GM21515 (cell line): Measurements from ENCODE around the gene CDH4.

Experiments used
- ATAC-seq: cut with Tn5 transposase; IDR thresholded peaks from one replicate; pipeline ENCODE4 v1.9.1; 2021; ENCODE audit not compliant: unreplicated experiment

The CDH4 gene

DNA sequence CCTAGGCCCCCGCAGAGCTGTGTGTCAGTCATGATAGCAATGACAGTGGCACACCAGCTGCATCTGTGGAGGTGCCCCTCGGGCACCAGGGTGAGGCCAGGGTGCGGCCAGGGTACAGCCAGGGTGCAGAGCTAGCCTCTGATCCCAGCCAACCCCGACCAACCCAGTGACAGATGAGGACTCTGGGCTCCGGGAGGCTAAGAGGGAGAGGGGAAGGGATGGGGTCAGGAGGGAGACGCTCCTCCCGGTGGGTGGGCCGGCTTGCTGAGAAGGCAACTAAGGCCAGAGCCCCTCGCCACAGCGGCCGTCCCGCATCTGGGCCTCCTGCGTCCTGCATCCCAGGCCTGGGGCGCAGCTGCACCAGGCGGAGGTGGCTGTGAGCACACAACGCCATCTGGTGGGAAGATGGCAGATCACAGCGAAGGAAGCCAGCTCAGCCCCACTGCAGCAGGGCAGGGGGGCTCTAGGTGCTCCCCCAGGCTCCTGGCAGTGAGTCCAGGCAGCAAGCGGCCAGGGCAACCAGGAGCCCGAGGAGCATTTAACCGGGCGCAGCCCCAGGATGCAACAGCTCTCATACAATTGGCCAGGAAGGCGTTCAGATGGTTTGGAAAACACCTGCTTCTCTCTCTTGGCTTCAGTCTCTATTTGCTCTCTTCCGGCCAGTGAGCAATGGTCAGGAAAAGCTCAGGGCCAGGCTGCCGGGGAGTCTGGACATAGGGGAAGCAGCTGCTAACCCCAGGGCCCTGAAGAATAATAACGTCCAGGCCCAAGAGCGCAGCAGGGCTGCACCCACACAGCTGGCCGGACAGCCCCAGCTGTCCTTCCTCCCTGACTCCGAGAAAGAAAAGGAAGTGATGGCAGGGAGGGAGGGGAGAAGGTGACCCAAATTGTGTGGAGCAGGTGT lies 644.2 kb downstream of the CDH4 start:
- no peak for ATAC-seq

DNA sequence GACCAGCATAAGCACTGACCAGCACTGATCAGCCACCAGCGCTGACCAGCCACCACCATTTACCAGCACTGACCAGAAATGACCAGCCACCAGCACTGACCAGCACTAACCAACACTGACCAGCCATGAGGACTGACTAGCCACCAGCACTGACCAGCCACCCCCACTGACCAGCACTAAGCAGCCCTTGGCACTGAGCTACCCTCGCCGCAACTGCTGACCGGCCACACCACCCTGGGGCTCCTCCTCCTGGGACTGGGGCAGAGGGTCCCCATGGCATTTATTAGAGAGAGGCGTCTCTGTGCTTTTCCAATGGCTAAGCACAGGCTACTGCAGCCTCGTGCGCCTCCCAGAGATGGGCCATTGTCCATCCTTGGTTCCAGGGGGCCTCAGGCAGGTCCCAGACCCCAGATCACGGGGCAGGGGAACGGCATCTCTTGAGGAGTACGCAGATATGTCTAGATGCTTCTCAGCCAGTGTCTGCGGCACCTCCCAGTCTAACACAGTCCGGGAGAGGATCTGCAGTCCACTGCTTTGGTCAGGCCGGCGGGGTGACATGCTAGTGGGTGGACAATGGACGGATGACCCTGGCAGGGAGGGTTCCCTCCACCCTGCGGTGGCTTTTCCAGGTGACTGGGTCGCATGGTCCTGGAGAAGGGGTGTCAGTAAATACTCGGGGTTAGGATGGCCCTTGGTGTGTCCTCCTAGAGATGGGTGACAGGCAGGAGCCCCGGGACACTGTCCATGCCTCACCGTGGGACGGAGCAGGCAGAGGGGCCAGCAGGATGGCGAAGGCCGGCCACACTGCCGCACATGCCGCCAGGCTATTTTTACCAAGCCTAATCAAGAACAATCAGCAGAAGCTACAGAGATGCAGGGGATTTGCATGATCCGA lies 645.6 kb downstream of the CDH4 start:
- ATAC-seq = no peak

DNA sequence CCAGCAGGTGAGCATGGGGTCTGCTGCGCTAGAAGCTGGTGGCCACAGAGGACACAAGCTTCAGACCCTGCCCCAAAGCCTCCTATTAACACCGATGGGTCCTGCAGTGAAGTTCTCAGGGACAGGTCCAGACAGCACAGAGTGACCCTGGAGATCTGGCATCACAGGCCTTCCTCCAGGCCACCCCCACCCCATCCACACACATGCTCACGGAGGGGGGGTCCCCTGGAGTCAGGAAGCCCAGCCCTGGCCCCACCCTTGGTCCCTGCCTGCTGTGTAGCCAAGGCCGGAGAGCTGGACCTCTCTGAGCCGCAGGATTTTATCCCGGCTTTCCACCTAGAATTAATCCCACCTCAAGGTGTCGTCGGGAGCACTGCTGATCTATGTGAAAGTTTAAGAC lies 646.3 kb downstream of the CDH4 start:
- no peak for ATAC-seq

DNA sequence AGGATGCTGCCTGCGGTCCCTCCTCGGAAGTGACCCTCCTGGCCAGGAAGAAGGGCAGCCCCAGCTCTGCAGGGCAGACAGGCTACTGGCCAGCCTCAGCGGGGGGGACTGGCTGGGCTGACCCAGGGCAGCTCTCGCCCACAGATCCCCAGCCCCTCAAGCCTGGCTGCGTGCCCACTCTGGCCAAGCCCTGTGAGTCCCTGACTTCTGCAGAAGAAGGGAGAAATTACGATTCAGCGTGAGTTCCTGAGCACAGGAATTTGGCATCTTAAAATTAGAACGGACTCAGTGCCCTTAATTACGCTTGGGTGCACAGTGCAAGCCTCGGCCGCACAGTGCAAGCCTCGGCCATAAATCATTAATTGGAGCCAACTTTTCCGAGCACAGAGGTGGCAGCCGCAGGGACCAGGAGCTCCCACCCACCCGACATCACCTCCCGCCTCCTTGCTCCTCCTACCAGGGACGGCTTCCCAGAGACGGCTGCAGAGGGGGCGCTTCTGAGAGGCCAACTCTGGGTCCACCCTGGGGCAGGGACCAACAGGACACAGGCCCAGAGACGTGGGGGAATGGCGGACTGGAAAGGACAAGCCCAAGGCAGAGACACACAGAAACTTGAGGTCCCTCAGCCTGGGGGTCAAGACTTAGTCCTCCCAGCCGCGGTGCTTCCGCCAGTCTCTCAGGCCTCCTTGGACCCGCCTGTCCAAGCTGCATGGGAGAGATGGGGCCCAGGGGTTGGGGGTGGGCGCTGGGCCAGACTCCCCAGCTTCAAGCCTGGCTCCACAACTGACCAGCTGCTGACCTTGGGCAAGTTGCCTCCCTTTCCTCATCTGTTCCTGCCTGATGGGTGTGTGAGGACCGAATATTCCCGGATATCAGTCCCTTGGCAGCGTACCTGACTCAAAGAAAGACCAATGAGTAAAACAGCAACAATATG lies 648.2 kb downstream of the CDH4 start:
- no peak for ATAC-seq

DNA sequence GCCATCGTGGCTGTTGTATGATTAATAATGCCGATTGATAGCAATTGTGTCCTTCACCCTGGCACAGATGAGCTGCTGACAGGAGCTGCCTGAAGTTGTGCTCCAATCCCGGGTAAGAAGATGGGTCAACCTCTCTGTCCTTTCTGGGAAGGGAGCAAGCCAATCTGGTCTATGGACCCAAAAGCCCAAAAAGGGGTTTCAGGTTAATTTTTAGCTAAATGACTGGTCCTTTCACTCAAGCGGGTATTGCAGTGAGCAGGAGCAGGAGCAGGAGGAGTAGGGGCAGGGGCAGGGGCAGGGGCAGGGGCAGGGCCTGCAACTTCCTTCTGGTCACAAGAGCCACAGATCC lies 648.9 kb downstream of the CDH4 start:
- ATAC-seq = no peak

DNA sequence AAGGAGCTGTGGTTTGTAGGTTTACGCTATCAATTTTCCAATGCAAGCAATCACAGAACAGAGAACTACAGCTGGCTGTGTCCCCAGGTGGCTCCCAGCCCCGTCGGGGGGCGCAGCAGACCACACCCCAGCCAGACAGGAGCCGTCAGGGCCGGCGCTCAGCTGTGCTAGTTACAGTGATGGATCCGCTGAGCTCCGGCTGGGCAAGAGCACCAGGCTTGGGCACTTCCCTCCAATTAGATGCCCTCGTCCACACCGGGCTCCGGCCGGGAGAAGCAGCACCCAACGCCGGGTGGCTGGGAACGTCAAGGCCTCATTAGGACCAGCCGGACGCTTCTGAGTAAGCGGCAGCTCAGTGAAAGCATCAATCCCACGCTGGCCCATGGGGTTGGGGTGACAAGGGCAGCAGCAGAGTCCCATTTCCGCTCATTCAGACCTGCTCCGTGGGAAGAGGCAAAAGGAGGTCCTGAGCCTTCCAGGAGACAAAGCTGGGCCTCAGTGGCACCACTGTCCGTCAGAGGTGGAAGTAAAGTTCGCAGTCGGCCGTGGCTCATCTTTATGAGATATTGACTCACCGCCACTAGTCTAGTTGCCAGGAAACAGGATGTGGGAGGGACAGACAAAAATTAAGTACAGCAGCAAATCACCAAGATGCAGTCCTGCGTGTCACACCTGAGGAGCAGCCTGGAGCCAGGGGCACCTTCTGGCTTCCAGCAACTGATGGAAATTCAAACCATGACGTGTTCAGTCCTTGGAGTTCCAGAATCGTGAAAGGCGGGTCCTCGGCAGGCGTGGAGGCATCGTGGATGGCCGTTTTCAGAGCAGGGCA lies 649.5 kb downstream of the CDH4 start:
- ATAC-seq = no peak

DNA sequence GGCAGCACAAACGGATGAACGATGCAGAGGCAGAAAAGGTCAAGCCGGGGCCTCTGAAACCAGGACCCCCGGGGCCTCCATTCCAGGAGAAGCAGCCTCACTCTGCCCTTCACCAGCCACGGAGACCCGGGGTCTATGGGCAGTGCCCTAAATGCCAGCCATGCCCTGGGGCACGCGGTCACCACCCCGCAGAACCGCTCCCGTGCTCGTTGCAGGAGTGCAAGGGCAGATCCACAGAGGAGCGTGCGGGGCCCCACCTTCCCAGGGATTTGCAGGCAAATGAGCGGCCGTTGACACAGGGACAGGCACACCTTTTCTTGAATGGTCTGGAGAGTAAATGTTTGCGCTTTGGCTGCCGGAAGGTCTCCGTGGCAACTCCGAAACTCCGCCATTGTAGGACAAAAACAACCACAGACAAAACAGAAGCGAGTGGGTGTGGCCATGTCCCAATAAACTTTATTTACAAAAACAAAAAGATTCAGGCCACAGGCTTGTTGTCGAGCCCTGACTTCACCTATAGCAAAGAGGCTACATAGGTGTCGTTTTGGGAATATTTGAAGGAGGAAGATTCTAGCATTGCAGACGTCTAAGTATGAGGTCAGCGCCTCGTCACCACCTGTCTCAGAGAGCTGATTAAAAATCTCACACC lies 650.3 kb downstream of the CDH4 start:
- ATAC-seq = no peak

DNA sequence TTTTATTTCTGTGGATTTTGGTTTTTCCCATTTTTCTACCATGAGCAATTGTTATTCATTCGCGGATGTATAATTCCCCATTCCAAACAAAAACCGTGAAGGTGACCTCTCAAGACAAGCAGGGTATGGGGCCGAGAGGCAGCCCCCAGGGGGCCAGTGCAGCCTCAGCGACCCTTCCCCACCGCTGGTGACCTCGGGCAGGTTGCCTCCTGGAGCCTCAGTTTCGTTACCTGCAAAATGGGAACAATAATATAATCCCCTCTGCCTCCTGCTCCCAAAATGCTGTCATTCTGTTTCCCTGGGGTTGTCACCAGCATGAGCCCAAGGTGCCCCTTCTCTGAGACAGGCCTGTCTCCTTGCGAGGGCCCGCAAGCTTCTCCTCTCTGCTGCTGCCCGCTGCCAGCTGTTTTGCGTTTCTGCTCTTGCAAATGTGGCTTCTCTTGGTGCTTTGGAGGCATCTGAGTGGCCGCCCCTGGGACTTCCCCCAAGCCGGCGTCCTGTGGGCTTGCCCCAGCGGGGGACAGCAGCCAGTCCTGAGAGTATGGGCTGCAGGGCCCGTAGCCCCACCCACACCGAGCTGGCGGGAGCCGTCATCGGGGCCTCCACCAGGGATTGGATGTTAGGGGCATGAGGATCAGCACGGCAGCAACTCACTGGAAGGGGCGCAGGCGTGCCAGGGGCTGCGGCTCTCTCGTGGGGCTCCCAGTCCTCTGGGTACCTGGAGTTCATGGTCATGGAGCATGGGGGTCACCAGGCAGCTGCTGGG lies 651.7 kb downstream of the CDH4 start:
- no peak for ATAC-seq

DNA sequence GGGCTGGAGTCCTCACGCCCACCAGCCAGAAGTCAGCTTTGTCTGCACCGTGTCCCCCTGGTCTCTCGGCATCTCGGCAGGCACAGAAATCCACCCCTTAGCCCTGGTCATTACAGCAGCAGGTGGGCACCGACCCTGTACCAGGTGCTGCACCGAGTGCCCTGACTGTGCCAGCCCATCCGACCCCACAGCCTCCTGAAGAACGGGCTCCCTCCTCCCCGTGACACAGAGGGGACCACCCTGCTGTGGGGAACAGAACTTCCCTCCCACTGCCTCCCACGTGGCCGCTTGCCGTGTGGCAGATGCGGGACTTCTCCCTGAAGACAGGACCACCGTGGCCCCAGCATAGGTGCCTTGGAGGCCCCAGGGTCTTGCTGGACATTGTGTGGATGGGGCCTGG lies 652.4 kb downstream of the CDH4 start:
- no peak for ATAC-seq

DNA sequence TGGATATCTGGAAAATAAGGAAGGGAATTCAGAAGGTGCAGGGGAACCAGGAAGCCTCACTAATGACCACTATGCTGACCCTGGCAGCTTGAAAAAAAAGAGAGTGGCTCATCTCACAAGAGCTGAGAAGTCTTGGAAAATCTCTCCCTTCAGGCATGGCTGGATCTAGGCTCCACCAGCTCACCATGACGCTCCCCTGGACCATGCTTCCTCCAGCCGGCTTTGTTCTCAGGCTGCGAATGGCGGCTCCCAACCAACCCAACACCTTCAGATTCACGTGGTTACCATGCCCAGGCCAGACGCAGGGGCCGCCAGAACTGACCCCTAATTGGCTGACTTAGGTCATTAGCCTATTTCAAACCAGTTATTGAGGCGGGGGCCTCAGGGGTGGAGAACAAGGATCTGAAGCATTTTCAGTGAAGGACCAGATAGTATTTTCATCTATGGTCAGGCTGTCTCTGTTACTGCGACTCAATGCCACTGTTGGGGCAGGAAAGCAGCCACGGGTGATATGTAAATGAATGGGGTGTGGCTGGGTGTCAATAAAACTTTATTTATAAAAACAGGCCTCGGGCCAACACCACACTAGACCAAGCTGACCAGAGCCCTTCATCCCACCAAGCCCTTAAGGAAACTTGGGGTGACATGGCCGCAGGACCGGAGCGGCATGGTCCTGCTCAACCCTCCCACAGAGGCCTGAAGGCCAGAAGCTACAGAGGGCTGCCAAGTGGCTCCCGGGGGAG lies 653.9 kb downstream of the CDH4 start:
- no peak for ATAC-seq

DNA sequence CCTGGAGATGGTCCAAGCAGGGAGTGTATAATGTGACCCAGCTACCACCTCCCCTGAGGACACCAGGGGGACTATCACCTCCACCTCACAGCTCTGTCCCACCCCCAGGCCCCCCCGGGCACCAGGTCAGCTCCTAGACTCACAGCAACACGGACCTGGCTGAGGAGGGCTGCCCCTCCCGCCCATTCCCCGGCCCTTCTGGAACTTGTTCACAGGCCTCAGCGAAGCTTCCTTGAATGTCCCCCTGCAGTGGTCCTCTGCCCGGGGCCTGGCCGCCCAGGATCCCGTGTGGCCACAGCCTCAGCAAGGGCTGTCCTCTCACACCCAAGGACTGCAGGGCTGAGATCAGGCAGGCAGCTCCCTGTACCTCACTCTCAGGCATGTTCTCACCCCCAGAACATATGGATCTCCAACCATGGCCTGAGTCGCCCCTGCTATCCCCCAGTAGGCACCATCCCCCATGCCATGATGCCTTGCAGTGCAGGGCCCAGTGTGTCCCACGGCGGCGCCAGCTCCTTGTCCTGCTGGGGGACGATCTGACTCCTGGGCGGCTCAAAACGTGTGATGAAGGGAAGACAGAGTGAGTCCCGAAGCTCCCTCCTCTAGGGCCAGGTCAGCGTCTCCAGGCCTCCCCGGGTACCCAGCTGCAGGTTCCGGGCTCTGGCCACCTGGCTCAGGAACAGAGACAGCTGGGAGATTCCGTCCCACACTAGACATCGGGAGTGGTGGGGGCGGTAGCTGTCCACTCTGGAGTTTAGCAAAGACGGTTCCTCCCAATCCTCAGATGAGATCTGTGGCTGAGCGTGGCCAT lies 655.2 kb downstream of the CDH4 start:
- ATAC-seq = no peak

DNA sequence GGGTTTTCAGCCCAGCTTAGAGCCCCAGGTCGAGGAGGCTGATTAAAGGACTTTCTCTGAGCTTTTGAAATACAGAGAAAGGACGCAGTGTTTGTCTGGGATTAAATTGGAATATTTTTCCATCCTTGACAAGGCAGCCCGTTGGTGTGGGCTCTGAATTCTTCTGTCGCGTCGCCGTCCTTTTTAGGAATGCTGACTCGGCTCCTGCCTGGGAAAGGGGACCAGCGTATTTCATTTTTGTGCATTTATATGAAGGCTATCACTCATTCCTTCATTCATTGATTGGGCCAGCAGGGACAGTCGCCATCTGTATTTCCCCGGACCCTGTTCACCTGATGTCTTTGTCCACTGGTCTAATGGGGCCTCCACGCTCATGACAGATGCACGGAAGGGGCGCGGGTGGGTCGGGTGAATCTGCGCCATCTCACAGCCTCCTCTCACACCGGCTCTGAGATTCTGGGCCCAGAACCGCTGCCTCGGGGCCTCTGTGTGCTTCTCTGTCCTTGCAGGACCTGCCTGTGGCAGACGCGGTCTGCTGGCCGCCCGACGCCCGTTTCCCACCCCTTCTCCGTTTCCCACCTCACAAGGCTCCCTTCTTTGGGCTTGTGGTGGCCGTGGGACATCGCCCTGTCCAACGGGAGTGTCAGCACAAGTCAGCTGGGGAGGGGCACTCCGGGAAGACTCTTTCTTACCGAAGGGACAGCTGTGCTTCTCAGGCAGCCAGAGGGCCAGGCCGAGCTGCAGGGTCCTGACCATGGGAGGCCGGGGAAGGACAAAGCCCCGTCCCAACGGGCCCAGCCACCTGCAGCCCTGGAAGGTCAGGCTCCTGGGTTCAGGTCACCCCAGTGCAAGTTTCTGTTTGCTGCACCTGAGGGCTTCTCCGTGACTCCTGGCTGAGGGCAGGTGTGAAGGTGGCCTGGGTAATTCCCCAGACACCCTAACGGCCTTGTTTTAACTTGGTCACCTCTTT lies 656.3 kb downstream of the CDH4 start:
- ATAC-seq = no peak

DNA sequence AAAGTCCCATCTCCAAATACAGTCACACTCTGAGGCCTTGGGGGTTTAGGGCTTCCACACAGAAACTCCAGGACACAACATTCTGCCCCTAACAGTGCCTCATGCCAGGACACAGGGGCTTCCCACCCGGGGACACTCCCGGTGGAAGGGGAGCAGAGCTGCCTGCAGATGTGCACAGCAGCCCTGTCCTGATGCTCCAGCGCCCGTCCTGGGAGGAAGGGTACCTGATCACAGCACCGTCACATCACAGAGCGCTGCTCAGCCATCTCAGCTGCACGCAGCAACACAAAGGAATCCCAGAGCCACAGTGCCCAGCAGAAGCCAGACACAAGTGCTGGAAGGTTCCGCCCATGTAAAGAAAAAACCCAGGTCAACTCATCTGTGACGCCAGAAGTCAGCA lies 657.0 kb downstream of the CDH4 start:
- ATAC-seq = no peak

DNA sequence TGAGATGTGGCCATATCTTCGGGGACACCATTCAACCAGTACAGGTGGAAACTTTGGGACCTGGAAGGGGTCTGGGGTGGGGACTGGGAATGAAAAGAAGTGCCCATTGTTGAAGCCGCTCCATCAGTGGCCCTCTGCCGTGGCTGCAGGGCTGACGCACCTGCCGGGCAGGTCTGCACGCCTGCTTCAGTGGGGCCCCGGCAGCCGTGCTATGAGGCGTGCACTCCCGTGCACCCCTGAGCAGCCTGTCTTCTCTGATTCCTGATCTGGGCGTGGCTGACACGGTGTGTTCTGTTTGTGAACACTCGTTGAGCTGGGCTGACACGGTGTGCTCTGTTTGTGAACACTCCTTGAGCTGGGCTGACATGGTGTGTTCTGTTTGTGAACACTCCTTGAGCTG lies 657.8 kb downstream of the CDH4 start:
- no peak for ATAC-seq

DNA sequence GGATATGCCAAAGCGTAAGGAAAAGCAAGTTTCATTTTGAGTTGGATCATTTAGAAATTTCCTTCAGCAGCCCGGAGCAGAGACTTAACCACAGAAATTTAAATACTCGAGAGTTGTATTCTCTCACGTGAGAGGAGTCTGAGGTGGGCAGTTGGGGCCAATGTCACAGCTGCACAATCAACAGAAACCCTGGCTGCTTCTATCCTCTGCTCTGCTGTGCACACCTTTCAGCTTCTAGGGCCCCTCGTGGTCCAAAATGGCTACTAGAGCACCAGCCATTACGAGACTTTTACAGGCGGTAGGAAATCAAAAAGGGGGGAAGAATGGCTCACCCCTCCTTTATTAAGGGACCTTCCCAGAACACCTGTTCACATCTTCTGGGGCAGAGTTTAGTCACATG lies 659.8 kb downstream of the CDH4 start:
- ATAC-seq = no peak
